Stimulated activated CD4-positive, alpha-beta T cell treated with anti-CD3 and anti-CD28 coated beads, Interleukin-1b, Interleukin-23, amount 100 ng/mL, for 24 hours (primary cell): ENCODE results near the gene PTPN6.

Experiments
- DNase-seq, 4 experiments: peaks; one replicate each; pipeline ENCODE4 v3.0.0-alpha.2; 2020; ENCODE audit warnings: low read depth in 4 of 4, low spot score in 1 of 4

Gene PTPN6

GRCh38 chr12:6938353-6939190, 12.6 kb upstream of the PTPN6 start:
- no peak for DNase-seq

- DNase-seq: no peak
These were observed 12.0 kb upstream of the PTPN6 start for GRCh38 chr12:6939191-6939540.

GRCh38 chr12:6941267-6941666, 9.9 kb upstream of the PTPN6 start:
- DNase-seq: no peak

- no peak for DNase-seq
These were observed 9.4 kb upstream of the PTPN6 start for GRCh38 chr12:6941782-6942181.

- no peak for DNase-seq
These were observed 8.9 kb upstream of the PTPN6 start for GRCh38 chr12:6942331-6942665.

GRCh38 chr12:6943389-6943721, 7.8 kb upstream of the PTPN6 start:
- DNase-seq: peak in 3 of 4 experiments; percentile 60 to 72 (median 63)

- DNase-seq: peak in 3 of 4 experiments; percentile 65 to 71 (median 71)
These were observed 7.3 kb upstream of the PTPN6 start, which contains the start of the genes C12orf57 and RNU7-1 for GRCh38 chr12:6943722-6944380. TSS of gene C12orf57 (plus strand) at chr12:6944022. CDS start at chr12:6944122, 100 bp downstream. TSS of gene RNU7-1 (plus strand) at chr12:6943816.

GRCh38 chr12:6944381-6945186, 6.6 kb upstream of the PTPN6 start:
- DNase-seq: peak in 3 of 4 experiments; percentile 70 to 89 (median 79)

GRCh38 chr12:6945613-6946012, 5.5 kb upstream of the PTPN6 start:
- no peak for DNase-seq

- peak in 1 of 4 experiments; percentile 60 for DNase-seq
These were observed 4.9 kb upstream of the PTPN6 start for GRCh38 chr12:6946033-6946919.

GRCh38 chr12:6946920-6947374, 4.2 kb upstream of the PTPN6 start:
- no peak for DNase-seq

- DNase-seq: no peak
These were observed 3.5 kb upstream of the PTPN6 start for GRCh38 chr12:6947615-6948014.

- no peak for DNase-seq
These were observed 2.1 kb upstream of the PTPN6 start for GRCh38 chr12:6948873-6949594.

GRCh38 chr12:6950401-6950801, 755 bp upstream of the PTPN6 start:
- no peak for DNase-seq

GRCh38 chr12:6951551-6952120, 480 bp downstream of the PTPN6 start:
- DNase-seq: no peak

- no peak for DNase-seq
These were observed 1.1 kb downstream of the PTPN6 start for GRCh38 chr12:6952121-6952862.

- no peak for DNase-seq
These were observed 1.8 kb downstream of the PTPN6 start for GRCh38 chr12:6952863-6953441.

GRCh38 chr12:6953442-6954315, 2.5 kb downstream of the PTPN6 start:
- DNase-seq: peak in 2 of 4 experiments; percentile 67 to 78
